ENCODE results near the gene CGNL1. TPM values are rescaled to one million over a fixed set of nuclear protein-coding genes. Genes with fewer than 3 reads are reported as not detected.

The CGNL1 gene
- total RNA-seq, 2 donors from 2014 or later, result 11.8 to 33.5 TPM

DNA sequence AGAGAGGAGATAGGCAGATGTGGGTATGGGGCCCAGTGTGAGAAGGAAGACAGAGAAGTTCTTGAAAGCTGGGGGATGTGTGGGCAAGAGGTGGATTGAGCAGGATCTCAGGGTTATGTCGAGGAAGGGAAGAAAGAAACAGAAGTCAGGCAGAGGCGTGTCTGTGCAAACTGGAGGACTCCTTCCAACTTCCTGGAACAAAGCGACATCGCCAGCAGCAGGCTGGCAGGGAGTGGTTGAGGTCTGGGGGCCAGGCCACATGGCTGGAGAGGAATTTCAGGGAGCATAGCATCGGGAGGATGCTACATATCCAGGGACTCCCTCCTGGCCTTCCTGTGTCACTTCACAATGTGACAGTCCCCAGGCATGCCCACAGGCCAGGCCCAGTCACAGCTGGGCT, 172.5 kb downstream of the CGNL1 start:
- H3K27ac ChIP-seq, result no peak overlapping the region
- H3K9me3 ChIP-seq, result no peaks in the 10 kb centered on the region
- ATAC-seq (ENCODE audit: insufficient number of reproducible peaks, low FRiP score, low read depth) (no peak), DNase-seq (ENCODE audit: low spot score) (no peak)
- H3K36me3 ChIP-seq, result peaks cover 7% of the 10 kb centered on the region
- TF ChIP-seq CTCF (IDR thresholded peaks at IDR 0.05), result no peak
- H3K4me1 ChIP-seq (ENCODE audit: control insufficient read depth in 1 of 2, low read depth in 2 of 2), result peaks cover 4 to 12% of the 10 kb centered on the region in 2 donors
- no peak overlapping the region for H3K4me3 ChIP-seq
- no peaks in the 10 kb centered on the region for H3K27me3 ChIP-seq (replicated peaks; ENCODE audit: insufficient read depth)

DNA sequence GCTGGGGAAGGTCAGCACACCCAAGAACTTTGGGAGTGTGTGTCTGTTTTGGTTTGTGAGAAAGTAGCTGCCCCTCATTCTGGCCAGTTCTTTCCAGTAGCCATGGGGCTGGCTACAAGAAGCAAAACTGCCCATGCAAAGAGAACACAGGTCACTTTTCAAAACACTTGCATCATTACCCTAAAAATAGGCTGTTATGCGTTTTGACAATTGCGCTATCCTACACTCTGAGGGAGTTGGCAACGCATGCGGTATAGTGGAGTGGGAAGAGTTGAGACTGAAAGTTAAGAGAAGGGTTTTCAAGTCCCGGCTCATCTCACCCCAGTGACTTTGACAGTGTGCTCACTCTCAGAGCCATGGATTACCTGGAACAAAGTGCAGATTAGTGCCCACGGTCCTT, 173.6 kb downstream of the CGNL1 start:
- Histone ChIP-seq H3K27ac (no peak overlapping the region), H3K27me3 (replicated peaks; ENCODE audit: insufficient read depth) (no peaks in the 10 kb centered on the region), H3K36me3 (peaks cover 5% of the 10 kb centered on the region), H3K9me3 (no peaks in the 10 kb centered on the region), H3K4me1 (ENCODE audit: control insufficient read depth in 1 of 2, low read depth in 2 of 2) (peaks cover 4 to 20% of the 10 kb centered on the region in 2 donors), H3K4me3 (no peak overlapping the region)
- ATAC-seq (ENCODE audit: insufficient number of reproducible peaks, low FRiP score, low read depth) (no peak), DNase-seq (ENCODE audit: low spot score) (no peak)
- TF ChIP-seq CTCF (IDR thresholded peaks at IDR 0.05), result no peak

- Histone ChIP-seq H3K27me3 (replicated peaks; ENCODE audit: insufficient read depth) (no peaks in the 10 kb centered on the region), H3K4me1 (ENCODE audit: control insufficient read depth in 1 of 2, low read depth in 2 of 2) (peaks cover 4 to 24% of the 10 kb centered on the region in 2 donors), H3K4me3 (no peak overlapping the region), H3K36me3 (peaks cover under 1% of the 10 kb centered on the region), H3K9me3 (no peaks in the 10 kb centered on the region), H3K27ac (no peak overlapping the region)
- no peak for TF ChIP-seq CTCF (IDR thresholded peaks at IDR 0.05)
- DNase-seq (ENCODE audit: low spot score) (no peak), ATAC-seq (ENCODE audit: insufficient number of reproducible peaks, low FRiP score, low read depth) (no peak)
Measured at GRCh38 chr15:57550640-57551039, 174.3 kb downstream of the CGNL1 start.

DNA sequence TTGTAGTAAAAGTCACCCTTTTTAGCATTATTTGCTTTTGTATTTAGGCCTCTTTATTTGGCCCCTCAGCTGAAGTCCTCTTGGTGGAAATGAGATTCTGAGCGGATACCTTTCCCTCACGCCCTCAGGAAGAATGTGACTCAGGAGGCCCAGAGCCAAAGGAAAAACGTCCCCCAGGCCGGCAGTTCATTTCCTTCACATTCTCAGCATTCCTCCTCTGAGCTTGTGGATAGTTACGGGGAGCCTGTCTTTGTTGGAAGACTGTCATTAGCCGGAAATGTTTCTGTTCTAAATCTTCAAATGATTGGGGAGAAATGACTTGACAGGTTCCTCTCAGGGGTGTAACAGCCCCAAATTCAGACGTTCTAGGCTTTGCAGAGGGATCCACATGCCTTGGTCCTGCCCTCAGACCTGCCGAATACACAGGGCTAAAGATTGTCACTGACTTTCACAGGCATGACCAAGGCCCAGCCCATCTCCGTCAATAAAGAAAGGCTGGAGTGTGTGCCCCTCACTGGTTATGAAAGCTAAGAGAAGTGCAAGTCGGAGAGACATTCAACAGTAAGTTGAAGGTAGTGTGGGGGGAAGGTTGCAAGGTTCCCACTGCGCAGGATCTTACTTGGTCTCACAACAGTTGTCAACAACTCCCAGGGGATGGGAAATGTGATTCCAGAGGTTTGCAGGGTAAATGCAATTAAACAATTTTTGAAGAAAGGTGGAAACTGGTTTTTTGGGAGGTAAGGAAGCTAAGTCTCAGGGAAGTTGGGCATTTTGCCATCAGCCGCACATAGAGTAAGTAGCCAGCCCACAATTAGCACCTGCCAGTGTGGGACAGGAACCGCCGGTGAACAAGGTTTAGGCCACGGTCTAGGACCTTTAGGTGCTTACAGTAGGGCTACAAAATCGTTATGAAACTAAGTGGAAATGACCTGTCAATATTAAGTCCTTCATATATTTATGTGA, 175.7 kb downstream of the CGNL1 start:
- H3K4me3 ChIP-seq, result no peak overlapping the region
- H3K9me3 ChIP-seq, result no peaks in the 10 kb centered on the region
- no peak for TF ChIP-seq CTCF (IDR thresholded peaks at IDR 0.05)
- H3K27me3 ChIP-seq (replicated peaks; ENCODE audit: insufficient read depth), result no peaks in the 10 kb centered on the region
- no peaks in the 10 kb centered on the region for H3K36me3 ChIP-seq
- peaks cover 4 to 24% of the 10 kb centered on the region in 2 donors for H3K4me1 ChIP-seq (ENCODE audit: control insufficient read depth in 1 of 2, low read depth in 2 of 2)
- ATAC-seq (ENCODE audit: insufficient number of reproducible peaks, low FRiP score, low read depth) (no peak), DNase-seq (ENCODE audit: low spot score) (no peak)
- no peak overlapping the region for H3K27ac ChIP-seq

DNA sequence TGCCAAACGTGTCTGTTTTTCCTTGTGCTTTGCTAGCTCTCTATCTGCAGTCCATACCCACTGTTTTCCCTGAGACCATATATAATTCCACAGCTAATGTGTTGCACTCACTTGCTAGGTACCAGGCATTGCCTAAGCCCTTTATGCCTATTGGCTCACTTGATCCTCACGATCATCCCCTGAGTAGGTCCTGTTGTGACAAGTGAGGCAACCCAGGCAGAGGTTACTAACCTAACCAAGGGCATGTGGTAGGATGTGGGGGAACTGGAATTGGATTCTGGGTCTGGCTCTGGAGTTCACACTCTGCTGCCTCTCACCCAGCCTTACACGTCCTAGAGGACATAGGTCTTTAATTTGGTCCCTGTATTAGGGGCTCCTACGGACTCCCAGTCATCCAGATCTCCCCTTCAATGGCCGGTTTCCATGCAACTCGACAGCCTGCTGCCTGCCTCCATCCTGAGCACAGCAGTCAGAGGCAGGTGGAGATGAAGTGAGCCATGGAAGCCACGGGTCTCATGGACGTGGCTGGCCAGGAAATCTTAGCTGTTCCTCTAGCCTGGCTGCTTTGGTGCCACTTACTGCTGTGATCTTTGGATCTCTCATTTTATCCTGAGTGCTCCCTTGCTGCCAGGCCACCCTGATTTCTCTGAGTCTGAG, 176.5 kb downstream of the CGNL1 start:
- Histone ChIP-seq H3K9me3 (no peaks in the 10 kb centered on the region), H3K27me3 (replicated peaks; ENCODE audit: insufficient read depth) (no peaks in the 10 kb centered on the region), H3K27ac (no peak overlapping the region), H3K4me3 (no peak overlapping the region), H3K4me1 (ENCODE audit: control insufficient read depth in 1 of 2, low read depth in 2 of 2) (peaks cover 4 to 24% of the 10 kb centered on the region in 2 donors), H3K36me3 (no peaks in the 10 kb centered on the region)
- ATAC-seq (ENCODE audit: insufficient number of reproducible peaks, low FRiP score, low read depth) (no peak), DNase-seq (ENCODE audit: low spot score) (no peak)
- TF ChIP-seq CTCF (IDR thresholded peaks at IDR 0.05), result no peak
